NCI-H345 (cell line): Measurements from ENCODE around the gene MCAM.

Source experiments
- DNase-seq: peaks from one replicate; lab custom pipeline; 2025; lab: John Stamatoyannopoulos, UW

MCAM gene

DNA sequence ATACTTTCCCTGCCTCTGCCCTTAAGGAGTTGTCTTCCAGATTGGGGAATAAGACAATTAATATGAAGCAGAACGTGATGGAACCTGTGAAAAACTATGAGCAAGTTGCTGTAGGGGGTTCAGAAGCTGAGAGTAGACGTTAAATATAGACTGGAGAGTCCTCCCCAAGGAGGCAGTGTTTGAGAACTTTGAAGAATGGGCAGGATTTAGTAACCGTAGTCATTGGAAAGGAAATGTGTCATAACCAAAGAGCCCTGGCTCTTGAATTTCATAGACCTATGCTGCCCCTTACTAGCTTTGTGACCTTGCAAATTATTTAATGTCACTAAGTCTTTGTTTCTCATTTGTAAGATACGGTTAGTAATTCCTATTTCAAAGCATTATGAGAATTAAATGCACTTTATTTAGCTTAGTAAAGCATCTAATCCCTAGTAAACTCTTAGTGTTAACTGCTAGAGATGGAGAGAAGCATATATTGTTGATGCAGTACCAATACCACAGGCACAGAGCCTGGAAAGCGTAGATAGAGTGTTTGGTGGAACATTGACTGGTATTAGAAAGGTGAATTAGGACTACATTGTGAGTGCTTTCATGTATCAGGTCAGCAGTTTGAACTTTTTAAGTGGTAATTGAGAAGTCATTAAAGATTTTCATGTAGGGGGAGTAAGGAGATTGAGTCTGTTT is 54.1 kb downstream of the MCAM start:
- DNase-seq = no peak

DNA sequence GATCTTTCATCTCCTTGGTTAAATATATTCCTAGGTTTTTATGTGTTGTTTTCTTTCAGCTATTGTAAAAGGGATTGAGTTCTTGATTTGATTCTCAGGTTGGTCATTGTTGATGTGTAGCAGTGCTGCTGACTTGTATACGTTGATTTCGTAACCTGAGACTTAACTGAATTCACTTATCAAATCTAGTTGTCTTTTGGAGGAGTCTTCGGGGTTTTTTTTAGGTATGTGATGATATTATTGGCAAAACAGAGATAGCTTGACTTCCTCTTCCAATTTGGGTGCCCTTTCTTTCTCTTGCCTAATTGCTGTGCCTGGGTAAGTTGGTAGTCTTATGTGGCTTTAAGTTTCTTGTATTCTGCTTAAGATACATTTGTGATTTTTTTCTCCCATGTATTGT is 57.9 kb downstream of the MCAM start:
- no peak for DNase-seq
